ENCODE data around the gene EEF1E1.

EEF1E1 gene

DNA sequence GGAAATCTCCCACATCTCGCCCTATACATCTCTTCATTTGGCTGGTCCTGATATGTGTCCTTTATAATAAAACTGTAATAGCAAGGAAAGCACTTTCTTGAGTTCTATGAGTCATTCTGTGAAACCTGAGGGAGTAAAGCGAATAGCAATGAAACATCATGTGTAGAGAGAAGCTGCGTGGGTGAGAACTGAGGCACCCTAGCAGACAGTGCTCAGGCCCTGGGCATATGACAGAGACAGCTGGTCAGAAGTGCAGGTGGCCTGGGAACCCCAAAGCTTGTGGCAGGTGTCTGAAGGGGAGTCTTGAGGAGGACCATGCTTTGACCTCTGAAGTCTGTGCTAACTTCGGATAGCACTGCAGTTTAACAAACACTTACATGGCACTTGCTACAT, 36.8 kb downstream of the EEF1E1 start:
- DNase-seq (ENCODE audit: low read depth in 1 of 2, low spot score in 1 of 2), result no peak
- TF ChIP-seq, protein P1, sequence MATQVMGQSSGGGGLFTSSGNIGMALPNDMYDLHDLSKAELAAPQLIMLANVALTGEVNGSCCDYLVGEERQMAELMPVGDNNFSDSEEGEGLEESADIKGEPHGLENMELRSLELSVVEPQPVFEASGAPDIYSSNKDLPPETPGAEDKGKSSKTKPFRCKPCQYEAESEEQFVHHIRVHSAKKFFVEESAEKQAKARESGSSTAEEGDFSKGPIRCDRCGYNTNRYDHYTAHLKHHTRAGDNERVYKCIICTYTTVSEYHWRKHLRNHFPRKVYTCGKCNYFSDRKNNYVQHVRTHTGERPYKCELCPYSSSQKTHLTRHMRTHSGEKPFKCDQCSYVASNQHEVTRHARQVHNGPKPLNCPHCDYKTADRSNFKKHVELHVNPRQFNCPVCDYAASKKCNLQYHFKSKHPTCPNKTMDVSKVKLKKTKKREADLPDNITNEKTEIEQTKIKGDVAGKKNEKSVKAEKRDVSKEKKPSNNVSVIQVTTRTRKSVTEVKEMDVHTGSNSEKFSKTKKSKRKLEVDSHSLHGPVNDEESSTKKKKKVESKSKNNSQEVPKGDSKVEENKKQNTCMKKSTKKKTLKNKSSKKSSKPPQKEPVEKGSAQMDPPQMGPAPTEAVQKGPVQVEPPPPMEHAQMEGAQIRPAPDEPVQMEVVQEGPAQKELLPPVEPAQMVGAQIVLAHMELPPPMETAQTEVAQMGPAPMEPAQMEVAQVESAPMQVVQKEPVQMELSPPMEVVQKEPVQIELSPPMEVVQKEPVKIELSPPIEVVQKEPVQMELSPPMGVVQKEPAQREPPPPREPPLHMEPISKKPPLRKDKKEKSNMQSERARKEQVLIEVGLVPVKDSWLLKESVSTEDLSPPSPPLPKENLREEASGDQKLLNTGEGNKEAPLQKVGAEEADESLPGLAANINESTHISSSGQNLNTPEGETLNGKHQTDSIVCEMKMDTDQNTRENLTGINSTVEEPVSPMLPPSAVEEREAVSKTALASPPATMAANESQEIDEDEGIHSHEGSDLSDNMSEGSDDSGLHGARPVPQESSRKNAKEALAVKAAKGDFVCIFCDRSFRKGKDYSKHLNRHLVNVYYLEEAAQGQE (IDR thresholded peaks at IDR 0.05; ENCODE audit: insufficient replicate concordance, low read depth), result no peak
- TF ChIP-seq, protein P2, sequence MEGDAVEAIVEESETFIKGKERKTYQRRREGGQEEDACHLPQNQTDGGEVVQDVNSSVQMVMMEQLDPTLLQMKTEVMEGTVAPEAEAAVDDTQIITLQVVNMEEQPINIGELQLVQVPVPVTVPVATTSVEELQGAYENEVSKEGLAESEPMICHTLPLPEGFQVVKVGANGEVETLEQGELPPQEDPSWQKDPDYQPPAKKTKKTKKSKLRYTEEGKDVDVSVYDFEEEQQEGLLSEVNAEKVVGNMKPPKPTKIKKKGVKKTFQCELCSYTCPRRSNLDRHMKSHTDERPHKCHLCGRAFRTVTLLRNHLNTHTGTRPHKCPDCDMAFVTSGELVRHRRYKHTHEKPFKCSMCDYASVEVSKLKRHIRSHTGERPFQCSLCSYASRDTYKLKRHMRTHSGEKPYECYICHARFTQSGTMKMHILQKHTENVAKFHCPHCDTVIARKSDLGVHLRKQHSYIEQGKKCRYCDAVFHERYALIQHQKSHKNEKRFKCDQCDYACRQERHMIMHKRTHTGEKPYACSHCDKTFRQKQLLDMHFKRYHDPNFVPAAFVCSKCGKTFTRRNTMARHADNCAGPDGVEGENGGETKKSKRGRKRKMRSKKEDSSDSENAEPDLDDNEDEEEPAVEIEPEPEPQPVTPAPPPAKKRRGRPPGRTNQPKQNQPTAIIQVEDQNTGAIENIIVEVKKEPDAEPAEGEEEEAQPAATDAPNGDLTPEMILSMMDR (IDR thresholded peaks at IDR 0.05; ENCODE audit: insufficient read depth, low read length), result no peak
- TF ChIP-seq POLR2AphosphoS5 (IDR thresholded peaks at IDR 0.05; ENCODE audit: low read depth) (no peak), SPI1 (IDR thresholded peaks at IDR 0.05; ENCODE audit: borderline replicate concordance, low read depth) (no peak), GABPA (IDR thresholded peaks at IDR 0.05; ENCODE audit: low read depth) (no peak)
- no peak overlapping the region for H3K27ac ChIP-seq (replicated peaks)

DNA sequence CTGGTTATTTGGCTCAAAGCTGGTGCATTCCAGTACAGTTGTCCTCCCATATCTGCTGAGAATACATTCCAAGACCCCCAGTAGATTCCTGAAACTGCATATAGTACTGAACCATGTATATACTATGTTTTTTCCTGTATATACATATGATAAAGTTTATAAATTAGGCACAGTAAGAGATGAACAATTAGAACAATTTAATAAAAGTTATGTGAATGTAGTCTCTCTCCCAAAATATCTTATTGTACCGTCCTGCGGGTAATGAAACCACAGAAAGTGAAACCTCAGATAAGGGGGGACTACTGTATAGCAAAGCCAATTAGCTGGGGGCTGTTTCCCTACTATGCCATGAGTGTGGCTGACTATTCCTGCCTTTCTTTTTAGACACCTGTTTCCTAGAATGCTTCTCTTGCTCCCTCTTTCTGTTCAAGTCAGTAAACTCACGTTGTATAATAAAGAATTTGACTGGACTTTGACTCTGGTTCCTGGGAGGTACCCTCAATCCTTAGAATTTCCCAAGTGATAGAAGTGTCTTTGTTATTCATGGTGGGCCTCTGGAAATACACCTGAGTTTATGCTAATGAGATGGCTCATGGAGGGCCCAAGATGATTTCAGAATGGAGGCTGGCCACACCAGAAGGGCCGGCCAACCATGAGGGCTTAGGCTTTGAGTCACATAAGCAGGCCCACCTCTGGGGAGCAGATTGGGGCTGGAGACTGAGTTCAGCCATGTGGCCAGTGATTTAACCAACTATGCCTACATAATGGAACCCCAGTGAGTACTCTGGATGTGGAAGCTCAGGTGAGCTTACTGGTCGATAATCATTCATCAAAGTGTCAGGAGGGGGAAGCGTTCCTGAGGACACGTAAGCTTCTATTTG, 37.5 kb downstream of the EEF1E1 start:
- Histone ChIP-seq H3K27me3 (ENCODE audit: insufficient read depth, poor library complexity, severe bottlenecking) (no peaks in the 10 kb centered on the region), H3K4me3 (replicated peaks; ENCODE audit: insufficient read depth, low read length) (peak overlapping the region; percentile 95), H3K27ac (replicated peaks) (peak overlapping the region; percentile 81)
- DNase-seq (ENCODE audit: low read depth in 1 of 2, low spot score in 1 of 2), result no peak
- TF ChIP-seq, protein P1 (IDR thresholded peaks at IDR 0.05; ENCODE audit: insufficient replicate concordance, low read depth), result peak; percentile 41
- no peak for TF ChIP-seq SPI1 (IDR thresholded peaks at IDR 0.05; ENCODE audit: borderline replicate concordance, low read depth)

More for the DNA sequence above, 36.8 kb downstream of the EEF1E1 start:
- Histone ChIP-seq H3K4me3 (replicated peaks; ENCODE audit: insufficient read depth, low read length) (no peak overlapping the region), H3K27me3 (ENCODE audit: insufficient read depth, poor library complexity, severe bottlenecking) (no peaks in the 10 kb centered on the region)

DNA sequence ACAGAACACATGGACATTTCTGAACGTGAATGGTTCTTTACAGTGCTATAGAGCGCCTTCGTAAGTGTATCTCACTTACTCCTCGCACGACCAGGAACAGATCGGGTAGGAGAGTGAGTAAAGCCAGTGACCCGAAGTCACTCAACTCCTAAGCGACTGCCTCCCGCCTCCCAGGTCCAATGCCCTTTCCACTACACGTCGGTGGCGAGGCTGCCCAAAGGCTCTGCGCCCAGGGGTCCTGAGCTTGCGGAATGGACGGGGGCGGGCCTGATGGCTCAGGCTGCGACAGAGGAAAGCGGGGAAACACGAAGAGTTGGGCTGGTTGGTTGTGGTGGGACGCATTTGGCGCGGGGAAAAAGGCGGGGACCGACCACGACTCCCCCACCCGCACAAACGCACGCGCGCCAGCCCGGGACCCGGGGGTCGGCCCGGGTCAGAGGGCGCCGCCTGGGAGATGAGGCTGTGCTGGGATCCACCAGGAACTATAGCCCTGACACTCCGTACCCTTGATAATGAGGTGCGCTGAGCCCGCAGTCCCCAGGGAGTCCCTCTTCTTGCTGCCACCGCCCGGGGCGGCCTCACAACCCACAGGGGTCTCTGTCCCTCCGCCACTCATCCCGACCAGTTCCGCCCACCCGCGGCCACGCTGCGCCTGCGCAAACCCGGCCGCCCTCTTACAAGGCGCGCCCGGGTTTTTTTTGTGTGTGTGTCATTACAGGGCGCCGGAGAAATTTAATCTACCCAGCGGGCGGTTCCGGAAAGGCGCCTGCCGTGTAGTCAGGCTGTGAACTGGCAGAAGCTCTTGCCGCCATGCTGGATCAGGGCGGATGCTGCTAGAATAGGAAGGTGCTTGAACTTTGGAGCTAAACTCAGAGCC, 38.3 kb downstream of the EEF1E1 start, which contains the start of gene BLOC1S5:
TSS of gene BLOC1S5 (minus strand) at position 629 of the 877 bp plus-strand sequence. CDS start at position 616, 13 bp downstream.
- peak within 1 kb of the TSS; percentile 95 for H3K4me3 ChIP-seq (replicated peaks; ENCODE audit: insufficient read depth, low read length)
- no peaks in the 10 kb centered on the region for H3K27me3 ChIP-seq (ENCODE audit: insufficient read depth, poor library complexity, severe bottlenecking)
- peak within 1 kb of the TSS; percentile 81 for H3K27ac ChIP-seq (replicated peaks)
- TF ChIP-seq SPI1 (IDR thresholded peaks at IDR 0.05; ENCODE audit: borderline replicate concordance, low read depth) (peak; percentile 48; the same call in 1 of the 2 replicates), GABPA (IDR thresholded peaks at IDR 0.05; ENCODE audit: low read depth) (peak; percentile 68), POLR2AphosphoS5 (IDR thresholded peaks at IDR 0.05; ENCODE audit: low read depth) (no peak; the same call in 1 of the 2 replicates)
- TF ChIP-seq, protein P2 (IDR thresholded peaks at IDR 0.05; ENCODE audit: insufficient read depth, low read length), result no peak
- TF ChIP-seq, protein P1 (IDR thresholded peaks at IDR 0.05; ENCODE audit: insufficient replicate concordance, low read depth), result no peak
- peak; percentile 90 to 98 for DNase-seq (ENCODE audit: low read depth in 1 of 2, low spot score in 1 of 2)
